Neural cell (in vitro differentiated cells): Measurements from ENCODE around the gene OGDH. TPM values are rescaled to one million over a fixed set of nuclear protein-coding genes. Genes with fewer than 3 reads are reported as not detected.

Source experiments
- H2AFZ ChIP-seq: fragments of 200-600, 300-800 bp; sonication (generic), shearing (Covaris generic); 2 replicates; pipeline ENCODE4 v1.6.0; 2014; ENCODE audit warnings: low read depth, mild to moderate bottlenecking, antibody characterized with exemption, low read length, moderate library complexity
- H3F3A ChIP-seq: fragments of 200-600 bp; shearing (Covaris generic); 2 replicates; pipeline ENCODE4 v1.6.1; 2016; ENCODE audit warnings: mild to moderate bottlenecking, moderate library complexity, mixed read lengths, antibody characterized with exemption, low read length; ENCODE audit not compliant: insufficient read depth, poor library complexity, severe bottlenecking
- H3K27ac ChIP-seq: fragments of 200-600, 300-800 bp; sonication (generic), shearing (Covaris generic); 2 replicates; pipeline ENCODE4 v1.5.1; 2014; ENCODE audit warnings: mild to moderate bottlenecking, low read length, moderate library complexity
- H3K27me3 ChIP-seq: fragments of 300-800, 200-600 bp; sonication (generic), shearing (Covaris generic); 2 replicates; pipeline ENCODE4 v1.6.0; 2014; ENCODE audit warnings: mild to moderate bottlenecking, low read depth, low read length, moderate library complexity; ENCODE audit not compliant: insufficient read depth
- H3K36me3 ChIP-seq: fragments of 300-800, 200-600 bp; sonication (generic), shearing (Covaris generic); 2 replicates; pipeline ENCODE4 v1.5.1; 2014; ENCODE audit warnings: mild to moderate bottlenecking, antibody characterized with exemption, low read length, moderate library complexity; ENCODE audit not compliant: insufficient read depth
- H3K4me2 ChIP-seq: fragments of 300-800, 200-600 bp; sonication (generic), shearing (Covaris generic); 2 replicates; pipeline ENCODE4 v1.6.0; 2014; ENCODE audit warnings: mild to moderate bottlenecking, low read length
- H3K4me3 ChIP-seq: fragments of 300-800, 200-600 bp; sonication (generic), shearing (Covaris generic); 2 replicates; pipeline ENCODE4 v1.5.1; 2014; ENCODE audit warnings: mild to moderate bottlenecking, low read length, moderate library complexity
- H3K79me2 ChIP-seq: fragments of 200-600 bp; shearing (Covaris generic); replicated peaks from 2 replicates; pipeline ENCODE4 v1.6.0; 2014; ENCODE audit warnings: mild to moderate bottlenecking, low read length, moderate library complexity; ENCODE audit not compliant: insufficient read depth
- H3K9ac ChIP-seq: fragments of 300-800, 200-600 bp; sonication (generic), shearing (Covaris generic); 2 replicates; pipeline ENCODE4 v1.6.1; 2016; ENCODE audit warnings: mild to moderate bottlenecking, low read length, mixed read lengths
- H3K9me2 ChIP-seq: fragments of 200-600 bp; shearing (Covaris generic); 2 replicates; pipeline ENCODE4 v1.6.1; 2016; ENCODE audit warnings: mild to moderate bottlenecking, low read length, mixed read lengths; ENCODE audit not compliant: insufficient read depth
- H3K9me3 ChIP-seq: fragments of 200-600, 300-800 bp; sonication (generic), shearing (Covaris generic); 2 replicates; pipeline ENCODE4 v1.6.1; 2016; ENCODE audit warnings: mild to moderate bottlenecking, mixed run types, low read length, moderate library complexity, mixed read lengths
- H4K20me1 ChIP-seq: fragments of 200-600 bp; shearing (Covaris generic); 2 replicates; pipeline ENCODE4 v1.6.1; 2016; ENCODE audit warnings: mild to moderate bottlenecking, mixed run types; ENCODE audit not compliant: insufficient read depth
- POLR2AphosphoS5 ChIP-seq: IDR thresholded peaks from 2 replicates; pipeline ENCODE4 v1.6.1; 2012
- RAD21 ChIP-seq: fragments of 450-650 bp; conservative IDR thresholded peaks from 2 replicates; pipeline ENCODE4 v1.6.1; 2014; ENCODE audit warnings: antibody characterized with exemption, mild to moderate bottlenecking, moderate library complexity
- REST ChIP-seq: IDR thresholded peaks from 2 replicates; pipeline ENCODE4 v1.6.1; 2012; ENCODE audit warnings: borderline replicate concordance
- SMC3 ChIP-seq: fragments of 450-650 bp; conservative IDR thresholded peaks from 2 replicates; pipeline ENCODE4 v1.6.1; 2014; ENCODE audit warnings: antibody characterized with exemption, mild to moderate bottlenecking, moderate library complexity; ENCODE audit not compliant: poor library complexity
- TAF1 ChIP-seq: IDR thresholded peaks from 2 replicates; pipeline ENCODE4 v1.6.1; 2012; ENCODE audit warnings: low read depth
- polyA plus RNA-seq: library from polyadenylated mRNA; depleted of rRNA; stranded (reverse); fragments of >200 nt; gene quantifications from 2 replicates; pipeline ENCODE4 v1.2.3, GENCODE V29; 2014
- TF ChIP-seq, protein P1 (sequence below): fragments of 450-650 bp; IDR thresholded peaks from 2 replicates; pipeline ENCODE4 v1.5.1; 2014; ENCODE audit warnings: antibody characterized with exemption, mild to moderate bottlenecking, moderate library complexity; ENCODE audit not compliant: poor library complexity, severe bottlenecking

The OGDH gene
- polyA plus RNA-seq, 1 donor from 2014 or later, result 16.9 TPM

DNA sequence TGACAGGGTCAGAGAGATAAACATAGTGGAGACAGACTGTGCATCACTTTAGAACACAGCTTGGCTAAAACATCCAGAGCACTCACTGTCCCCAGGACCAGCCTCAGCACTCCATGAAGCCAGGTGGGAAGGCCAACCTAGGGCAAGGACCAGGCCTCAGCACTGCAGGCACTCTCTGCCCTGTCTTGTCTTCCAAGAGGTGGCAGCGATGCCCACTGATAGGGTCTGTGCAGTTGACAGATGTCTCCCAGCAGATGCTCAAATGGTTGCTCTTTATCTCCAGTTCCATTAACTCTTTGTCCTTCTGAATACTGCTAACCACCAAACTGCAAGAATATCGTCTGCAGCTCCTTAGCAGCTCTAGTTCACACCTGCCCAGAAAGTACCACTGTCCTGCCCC is 41.8 kb upstream of the OGDH start:
- Histone ChIP-seq H2AFZ (no peak overlapping the region), H3K9me2 (no peaks in the 10 kb centered on the region), H3K36me3 (no peaks in the 10 kb centered on the region), H3K27me3 (no peaks in the 10 kb centered on the region), H3K9me3 (no peaks in the 10 kb centered on the region), H3K27ac (no peak overlapping the region), H3K4me2 (no peak overlapping the region), H3K9ac (no peak overlapping the region), H4K20me1 (no peaks in the 10 kb centered on the region), H3K4me3 (no peak overlapping the region), H3F3A (no peaks in the 10 kb centered on the region), H3K79me2 (no peaks in the 10 kb centered on the region)
- TF ChIP-seq TAF1 (no peak), SMC3 (no peak)
- TF ChIP-seq, protein P1, sequence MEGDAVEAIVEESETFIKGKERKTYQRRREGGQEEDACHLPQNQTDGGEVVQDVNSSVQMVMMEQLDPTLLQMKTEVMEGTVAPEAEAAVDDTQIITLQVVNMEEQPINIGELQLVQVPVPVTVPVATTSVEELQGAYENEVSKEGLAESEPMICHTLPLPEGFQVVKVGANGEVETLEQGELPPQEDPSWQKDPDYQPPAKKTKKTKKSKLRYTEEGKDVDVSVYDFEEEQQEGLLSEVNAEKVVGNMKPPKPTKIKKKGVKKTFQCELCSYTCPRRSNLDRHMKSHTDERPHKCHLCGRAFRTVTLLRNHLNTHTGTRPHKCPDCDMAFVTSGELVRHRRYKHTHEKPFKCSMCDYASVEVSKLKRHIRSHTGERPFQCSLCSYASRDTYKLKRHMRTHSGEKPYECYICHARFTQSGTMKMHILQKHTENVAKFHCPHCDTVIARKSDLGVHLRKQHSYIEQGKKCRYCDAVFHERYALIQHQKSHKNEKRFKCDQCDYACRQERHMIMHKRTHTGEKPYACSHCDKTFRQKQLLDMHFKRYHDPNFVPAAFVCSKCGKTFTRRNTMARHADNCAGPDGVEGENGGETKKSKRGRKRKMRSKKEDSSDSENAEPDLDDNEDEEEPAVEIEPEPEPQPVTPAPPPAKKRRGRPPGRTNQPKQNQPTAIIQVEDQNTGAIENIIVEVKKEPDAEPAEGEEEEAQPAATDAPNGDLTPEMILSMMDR, result no peak

- Histone ChIP-seq H4K20me1 (no peaks in the 10 kb centered on the region), H3F3A (no peaks in the 10 kb centered on the region), H3K9me2 (no peaks in the 10 kb centered on the region), H3K36me3 (no peaks in the 10 kb centered on the region), H2AFZ (no peak overlapping the region), H3K4me2 (no peak overlapping the region), H3K9me3 (no peaks in the 10 kb centered on the region), H3K79me2 (no peaks in the 10 kb centered on the region), H3K9ac (no peak overlapping the region), H3K27me3 (no peaks in the 10 kb centered on the region), H3K4me3 (no peak overlapping the region), H3K27ac (no peak overlapping the region)
- TF ChIP-seq, protein P1, result peak; percentile 77
- TF ChIP-seq SMC3, result peak; percentile 73
- peak; percentile 67 for TF ChIP-seq RAD21
- no peak for TF ChIP-seq POLR2AphosphoS5
- TF ChIP-seq REST, result no peak
These were observed 41.2 kb upstream of the OGDH start for GRCh38 chr7:44565097-44565794.
